ENCODE results near the gene PRR7.
"Not testable (repeated sequence)": the region's sequence is repeated elsewhere in the genome, so short reads cannot be mapped to it uniquely, and the experiment has no call there.

The PRR7 gene

GRCh38 chr5:177471610-177472356, 25.2 kb downstream of the PRR7 start:
- DNase-seq: no peak

GRCh38 chr5:177472460-177473442, 26.1 kb downstream of the PRR7 start:
- peak; percentile 44 for DNase-seq

GRCh38 chr5:177473443-177474001, 26.9 kb downstream of the PRR7 start, which contains the start of gene DBN1:
Gene DBN1 (minus strand): TSS chr5:177473634. CDS start chr5:177473521, 113 bp downstream.
- DNase-seq: no peak

GRCh38 chr5:177474002-177474476, 27.4 kb downstream of the PRR7 start:
- no peak for DNase-seq

- DNase-seq: no peak
These were observed 28.4 kb downstream of the PRR7 start for GRCh38 chr5:177474846-177475562.

GRCh38 chr5:177475563-177476427, 29.2 kb downstream of the PRR7 start:
- no peak for DNase-seq

GRCh38 chr5:177476531-177477233, 30.1 kb downstream of the PRR7 start:
- no peak for DNase-seq

- no peak for DNase-seq
These were observed 31.3 kb downstream of the PRR7 start for GRCh38 chr5:177477701-177478477.

- DNase-seq: peak; percentile 52
These were observed 32.4 kb downstream of the PRR7 start for GRCh38 chr5:177478711-177479646.

- no peak for DNase-seq
These were observed 33.2 kb downstream of the PRR7 start for GRCh38 chr5:177479774-177480173.

GRCh38 chr5:177482359-177482795, 35.8 kb downstream of the PRR7 start:
- DNase-seq: no peak

- no peak for DNase-seq
These were observed 36.4 kb downstream of the PRR7 start for GRCh38 chr5:177483042-177483441.

GRCh38 chr5:177483994-177484901, 37.6 kb downstream of the PRR7 start:
- DNase-seq: no peak

GRCh38 chr5:177484902-177485549, 38.4 kb downstream of the PRR7 start:
- no peak for DNase-seq

GRCh38 chr5:177485753-177486152, 39.1 kb downstream of the PRR7 start:
- not testable (repeated sequence) for DNase-seq

- DNase-seq: no peak
These were observed 39.6 kb downstream of the PRR7 start for GRCh38 chr5:177486256-177486655.

- DNase-seq: no peak
These were observed 40.5 kb downstream of the PRR7 start for GRCh38 chr5:177487144-177487543.
